Panc1 (cell line): Measurements from ENCODE around the gene TREM2. TPM values are rescaled to one million over a fixed set of nuclear protein-coding genes. Genes with fewer than 3 reads are reported as not detected.
"Not testable (repeated sequence)": the region's sequence is repeated elsewhere in the genome, so short reads cannot be mapped to it uniquely, and the experiment has no call there.

ENCODE experiments used
- ATAC-seq: fragments of 200-7000 bp; cut with Tn5 transposase; 2 replicates; pipeline ENCODE4 v1.9.1; 2020; ENCODE audit warnings: mild to moderate bottlenecking, moderate library complexity
- BruUV-seq: library from RNA; stranded (reverse); fragments of 400-500 nt; replicated peaks from 2 replicates; lab custom pipeline; 2021; lab: Mats Ljungman, UMichigan
- CTCF ChIA-PET: fragments of 300-600 bp; sonication (Branson Sonifier 250); formaldehyde crosslinking; loops from one replicate; lab custom pipeline; 2022; ENCODE audit warnings: antibody characterized with exemption; lab: Charles Lee
- POLR2A ChIA-PET: fragments of 300-600 bp; sonication (Branson Sonifier 250); formaldehyde crosslinking; loops from one replicate; lab custom pipeline; 2022; ENCODE audit warnings: antibody characterized with exemption; lab: Charles Lee
- DNase-seq: peaks from one replicate; pipeline ENCODE4 v3.0.0-alpha.2; 2010; ENCODE audit warnings: low read depth, low spot score
- H3K27ac ChIP-seq: 2 replicates; pipeline ENCODE4 v1.5.1; 2011; ENCODE audit warnings: mild to moderate bottlenecking, low read length, inconsistent platforms
- H3K27me3 ChIP-seq: fragments of 200-500 bp; sonication (Bioruptor generic); 2 replicates; pipeline ENCODE4 v1.6.0; 2014; ENCODE audit warnings: low read length, inconsistent platforms; ENCODE audit not compliant: control insufficient read depth, insufficient read depth
- H3K36me3 ChIP-seq: fragments of 200-500 bp; sonication (Bioruptor generic); 2 replicates; pipeline ENCODE4 v1.5.1; 2014; ENCODE audit warnings: inconsistent platforms, mild to moderate bottlenecking, low read length, moderate library complexity; ENCODE audit not compliant: control insufficient read depth, insufficient read depth
- H3K4me1 ChIP-seq: 2 replicates; pipeline ENCODE4 v1.5.1; 2011; ENCODE audit warnings: inconsistent platforms, mild to moderate bottlenecking, low read length, moderate library complexity; ENCODE audit not compliant: control insufficient read depth, insufficient read depth
- H3K4me3 ChIP-seq, 2 experiments: 2 replicates each; pipeline ENCODE4 v1.5.1; 2011 to 2012; ENCODE audit warnings: low read depth in 2 of 2, low read length in 2 of 2, mild to moderate bottlenecking in 2 of 2, inconsistent platforms in 1 of 2, moderate library complexity in 1 of 2
- H3K9me3 ChIP-seq: fragments of 200-500 bp; sonication (Bioruptor generic); 2 replicates; pipeline ENCODE4 v1.5.1; 2014; ENCODE audit warnings: low read depth, mild to moderate bottlenecking, inconsistent platforms, low read length, moderate library complexity; ENCODE audit not compliant: control insufficient read depth, insufficient read depth
- CTCF ChIP-seq: fragments of 450-650 bp; IDR thresholded peaks from 2 replicates; pipeline ENCODE4 v1.5.1; 2017; ENCODE audit warnings: mild to moderate bottlenecking
- POLR2AphosphoS5 ChIP-seq: IDR thresholded peaks from 2 replicates; pipeline ENCODE4 v1.6.1; 2012; ENCODE audit warnings: mild to moderate bottlenecking, low read depth, low read length, moderate library complexity
- REST ChIP-seq, 2 experiments: IDR thresholded peaks; 2 replicates each; pipeline ENCODE4 v1.6.1; 2011 to 2012; ENCODE audit warnings: low read depth in 2 of 2, control low read depth in 1 of 2, low read length in 1 of 2, mild to moderate bottlenecking in 1 of 2, moderate library complexity in 1 of 2; ENCODE audit not compliant: insufficient read depth in 1 of 2
- SIN3A ChIP-seq: IDR thresholded peaks from 2 replicates; pipeline ENCODE4 v1.6.1; 2012; ENCODE audit warnings: low read depth, mild to moderate bottlenecking, low read length, moderate library complexity, borderline replicate concordance; ENCODE audit not compliant: insufficient read depth
- TCF7L2 ChIP-seq: IDR thresholded peaks from 2 replicates; pipeline ENCODE4 v1.6.1; 2011; ENCODE audit warnings: mild to moderate bottlenecking, low read depth, low read length, inconsistent platforms
- in situ Hi-C: cut with HindIII; loops from 2 replicates; pipeline ENCODE4 v1.10.0; 2016; ENCODE audit warnings: low sequenced_read_pairs, low pct_unique_long_range_greater_than_20kb
- intact Hi-C: fragments of 100-400 bp; cut with micrococcal nuclease; formaldehyde crosslinking; loops from one replicate; pipeline ENCODE4 v1.10.0; 2022; ENCODE audit not compliant: unreplicated experiment
- total RNA-seq: library from RNA; stranded (reverse); gene quantifications from one replicate; pipeline ENCODE4 v1.2.1, GENCODE V29; 2021; ENCODE audit not compliant: unreplicated experiment

Gene TREM2
- total RNA-seq, 1 experiment from 2014 or later = not detected

GRCh38 chr6:41190791-41191190, 27.9 kb upstream of the TREM2 start:
- DNase-seq = no peak
- H3K27me3 ChIP-seq = no peaks in the 10 kb centered on the region; the same call in 1 of the 2 replicates

GRCh38 chr6:41189967-41190366, 27.1 kb upstream of the TREM2 start:
- TF ChIP-seq TCF7L2 = no peak
- no peak for TF ChIP-seq REST (IDR thresholded peaks at IDR 0.05; ENCODE audit: insufficient read depth in 1 of 2, low read depth in 2 of 2, low read length in 1 of 2)
- TF ChIP-seq POLR2AphosphoS5 = no peak
- TF ChIP-seq SIN3A = no peak
- no peak for TF ChIP-seq CTCF
- ChIA-PET CTCF (no interaction called here), POLR2A (no interaction called here)
- H3K4me3 ChIP-seq = no peak overlapping the region
- no peak overlapping the region for H3K27ac ChIP-seq
- BruUV-seq = no TSS peak
- no peak for DNase-seq
- no peak for ATAC-seq
- intact Hi-C loops (loop anchor here (10.0 kb wide), 1 partner anchor 95 kb away; no protein-coding TSS in a partner anchor), in situ Hi-C loops (no loop called here)
- no peaks in the 10 kb centered on the region for H3K4me1 ChIP-seq
- H3K9me3 ChIP-seq = peaks cover 4% of the 10 kb centered on the region; the same call in 1 of the 2 replicates
- no peaks in the 10 kb centered on the region; the same call in 1 of the 2 replicates for H3K27me3 ChIP-seq
- H3K36me3 ChIP-seq = no peaks in the 10 kb centered on the region

More at GRCh38 chr6:41190791-41191190, 27.9 kb upstream of the TREM2 start:
- Histone ChIP-seq H3K36me3 (no peaks in the 10 kb centered on the region), H3K27ac (no peak overlapping the region), H3K4me3 (no peak overlapping the region), H3K4me1 (no peaks in the 10 kb centered on the region), H3K9me3 (peaks cover 4% of the 10 kb centered on the region; the same call in 1 of the 2 replicates)
- ChIA-PET CTCF (no interaction called here), POLR2A (no interaction called here)
- in situ Hi-C loops (no loop called here), intact Hi-C loops (no loop called here)
- no peak for TF ChIP-seq POLR2AphosphoS5
- TF ChIP-seq REST (IDR thresholded peaks at IDR 0.05; ENCODE audit: insufficient read depth in 1 of 2, low read depth in 2 of 2, low read length in 1 of 2) = no peak
- no peak for TF ChIP-seq SIN3A
- TF ChIP-seq TCF7L2 = no peak
- no peak for TF ChIP-seq CTCF
- no TSS peak for BruUV-seq
- no peak for ATAC-seq

- CTCF ChIA-PET, H3K36me3 ChIP-seq, POLR2A ChIA-PET, H3K9me3 ChIP-seq, H3K27ac ChIP-seq, H3K4me1 ChIP-seq, in situ Hi-C loops, DNase-seq, H3K27me3 ChIP-seq, BruUV-seq, H3K4me3 ChIP-seq, ATAC-seq: not testable (repeated sequence)
- intact Hi-C loops = loop anchor here (10.0 kb wide), 1 partner anchor 94 kb away; no protein-coding TSS in a partner anchor
These were observed 26.1 kb upstream of the TREM2 start for GRCh38 chr6:41189046-41189445.
